ENCODE data around the gene ACER2. TPM values are rescaled to one million over a fixed set of nuclear protein-coding genes. Genes with fewer than 3 reads are reported as not detected.

ACER2 gene
- total and polyA plus RNA-seq, 2 of the 8 experiments (the other 6 are each of a cell fraction or from before 2014, with no cell fraction given) = 7.4 to 8.8 TPM

DNA sequence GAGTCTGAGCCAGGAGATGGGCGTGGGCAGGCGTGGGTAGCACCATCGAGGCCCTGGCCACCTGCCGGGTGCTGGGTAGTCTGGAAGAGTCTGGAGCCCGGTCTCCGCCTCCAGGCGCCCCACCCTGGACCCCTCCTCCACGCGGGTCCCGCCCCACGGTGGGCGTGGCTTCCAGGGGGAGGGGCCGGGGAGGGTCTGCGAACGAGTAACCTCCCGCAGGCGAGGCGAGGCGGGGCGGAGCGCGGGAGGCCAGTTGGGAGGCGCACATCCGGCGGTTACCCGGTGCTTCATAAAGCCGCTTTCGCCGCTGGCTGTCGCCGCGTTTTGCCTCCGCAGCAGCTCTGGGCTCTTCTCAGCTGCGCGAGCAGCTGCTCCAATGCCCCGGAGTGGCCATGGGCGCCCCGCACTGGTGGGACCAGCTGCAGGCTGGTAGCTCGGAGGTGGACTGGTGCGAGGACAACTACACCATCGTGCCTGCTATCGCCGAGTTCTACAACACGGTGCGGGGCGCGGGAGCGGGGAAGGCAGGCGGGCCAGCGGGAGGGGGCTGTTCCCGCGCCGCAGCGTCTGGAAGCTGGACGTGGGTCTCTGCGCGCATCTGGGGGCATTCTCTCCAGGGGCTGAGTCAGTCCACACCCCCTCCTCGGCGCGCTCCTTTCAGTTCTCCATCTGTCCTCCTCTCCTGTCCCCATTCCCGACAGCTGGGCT lies at the start of gene ACER2 (continued):
- TF ChIP-seq NANOG (IDR thresholded peaks at IDR 0.05; ENCODE audit: insufficient read depth, low read depth, low read length, poor library complexity, severe bottlenecking) = no peak
- TF ChIP-seq SP1 (IDR thresholded peaks at IDR 0.05; ENCODE audit: low read depth, low read length) = peak; percentile 54; the same call in 1 of the 2 replicates
- no peak; the same call in 1 of the 2 replicates for TF ChIP-seq EGR1 (IDR thresholded peaks at IDR 0.05; ENCODE audit: borderline replicate concordance, low read depth, low read length)
- TF ChIP-seq BRCA1 (IDR thresholded peaks at IDR 0.05; ENCODE audit: low read depth, low read length) = no peak
- peak; percentile 32; the same call in 1 of the 2 replicates for TF ChIP-seq GTF2F1 (IDR thresholded peaks at IDR 0.05; ENCODE audit: borderline replicate concordance, low read depth, low read length)
- TF ChIP-seq RNF2 (IDR thresholded peaks at IDR 0.05; ENCODE audit: borderline replicate concordance, low read depth, low read length, missing control alignments, poor library complexity, severe bottlenecking) = no peak

Measured in H1 (cell line).